H9 (cell line): Measurements from ENCODE around the gene LRR1. TPM values are rescaled to one million over a fixed set of nuclear protein-coding genes. Genes with fewer than 3 reads are reported as not detected.

ENCODE experiments used
- DNase-seq: peaks from one replicate; pipeline ENCODE4 v3.0.0-alpha.2; 2017
- H2AFZ ChIP-seq: one replicate; pipeline ENCODE4 v1.6.1; 2013; ENCODE audit warnings: mild to moderate bottlenecking, low read length, control low read depth, moderate library complexity
- H2AK5ac ChIP-seq: 2 replicates; pipeline ENCODE4 v1.6.1; 2013; ENCODE audit warnings: low read length, control low read depth, mixed read lengths; ENCODE audit not compliant: insufficient read length
- H2BK120ac ChIP-seq: one replicate; pipeline ENCODE4 v1.6.1; 2013; ENCODE audit warnings: low read depth, mild to moderate bottlenecking, low read length, control low read depth, inconsistent platforms; ENCODE audit not compliant: poor library complexity, severe bottlenecking
- H2BK12ac ChIP-seq: 2 replicates; pipeline ENCODE4 v1.6.1; 2013; ENCODE audit warnings: low read length, control low read depth, mixed read lengths, low read depth; ENCODE audit not compliant: insufficient read length
- H2BK15ac ChIP-seq: 2 replicates; pipeline ENCODE4 v1.6.1; 2013; ENCODE audit warnings: low read depth, low read length, control low read depth
- H2BK20ac ChIP-seq: one replicate; pipeline ENCODE4 v1.6.1; 2013; ENCODE audit warnings: low read depth, mild to moderate bottlenecking, low read length, control low read depth, inconsistent platforms; ENCODE audit not compliant: poor library complexity, severe bottlenecking
- H2BK5ac ChIP-seq: 2 replicates; pipeline ENCODE4 v1.6.1; 2013; ENCODE audit warnings: low read length, control low read depth, mixed read lengths; ENCODE audit not compliant: insufficient read length
- H3K14ac ChIP-seq: 2 replicates; pipeline ENCODE4 v1.6.1; 2013; ENCODE audit warnings: low read length, control low read depth; ENCODE audit not compliant: insufficient read depth
- H3K18ac ChIP-seq: 2 replicates; pipeline ENCODE4 v1.6.1; 2013; ENCODE audit warnings: low read depth, mild to moderate bottlenecking, mixed read lengths, low read length, control low read depth; ENCODE audit not compliant: insufficient read length
- H3K23ac ChIP-seq: 2 replicates; pipeline ENCODE4 v1.6.1; 2013; ENCODE audit warnings: low read length, control low read depth, mixed read lengths, low read depth; ENCODE audit not compliant: insufficient read length
- H3K23me2 ChIP-seq: 2 replicates; pipeline ENCODE4 v1.6.1; 2013; ENCODE audit warnings: low read depth, mild to moderate bottlenecking, mixed read lengths, low read length, control low read depth; ENCODE audit not compliant: insufficient read length, poor library complexity, severe bottlenecking
- H3K27ac ChIP-seq: 2 replicates; pipeline ENCODE4 v1.5.1; 2013; ENCODE audit warnings: low read length, control low read depth, mixed read lengths, low read depth; ENCODE audit not compliant: insufficient read length
- H3K27me3 ChIP-seq: 2 replicates; pipeline ENCODE4 v1.6.1; 2013; ENCODE audit warnings: low read length, control low read depth, inconsistent platforms; ENCODE audit not compliant: insufficient read depth
- H3K4ac ChIP-seq: 2 replicates; pipeline ENCODE4 v1.6.1; 2013; ENCODE audit warnings: low read depth, mild to moderate bottlenecking, control low read depth, inconsistent platforms, low read length, moderate library complexity
- H3K4me1 ChIP-seq: 2 replicates; pipeline ENCODE4 v1.6.1; 2013; ENCODE audit warnings: low read length, control low read depth, inconsistent platforms; ENCODE audit not compliant: insufficient read depth
- H3K4me2 ChIP-seq: 2 replicates; pipeline ENCODE4 v1.6.1; 2013; ENCODE audit warnings: low read length, control low read depth, mixed read lengths; ENCODE audit not compliant: insufficient read length, insufficient read depth
- H3K56ac ChIP-seq: 2 replicates; pipeline ENCODE4 v1.6.1; 2013; ENCODE audit warnings: low read depth, mild to moderate bottlenecking, mixed read lengths, low read length, control low read depth; ENCODE audit not compliant: insufficient read length
- H3K79me1 ChIP-seq: 2 replicates; pipeline ENCODE4 v1.6.1; 2013; ENCODE audit warnings: low read depth, mild to moderate bottlenecking, moderate library complexity, low read length, control low read depth, inconsistent platforms; ENCODE audit not compliant: insufficient read depth, poor library complexity, severe bottlenecking
- H3K79me2 ChIP-seq: 2 replicates; pipeline ENCODE4 v1.6.1; 2013; ENCODE audit warnings: low read length, control low read depth, inconsistent platforms; ENCODE audit not compliant: insufficient read depth
- H3K9ac ChIP-seq: 2 replicates; pipeline ENCODE4 v1.6.1; 2013; ENCODE audit warnings: low read length, control low read depth, mixed read lengths; ENCODE audit not compliant: insufficient read length; ENCODE audit errors: extremely low read depth
- H3K9me3 ChIP-seq: one replicate; pipeline ENCODE4 v1.6.1; 2013; ENCODE audit warnings: low read depth, low read length, inconsistent platforms; ENCODE audit not compliant: control insufficient read depth
- H3T11ph ChIP-seq: one replicate; pipeline ENCODE4 v1.6.1; 2013; ENCODE audit warnings: mild to moderate bottlenecking, low read length, control low read depth, inconsistent platforms
- H4K20me1 ChIP-seq: one replicate; pipeline ENCODE4 v1.6.1; 2013; ENCODE audit not compliant: control insufficient read depth, insufficient read length, insufficient read depth
- H4K5ac ChIP-seq: 2 replicates; pipeline ENCODE4 v1.6.1; 2013; ENCODE audit warnings: low read depth, mild to moderate bottlenecking, mixed read lengths, low read length, control low read depth; ENCODE audit not compliant: insufficient read length
- H4K8ac ChIP-seq: replicated peaks from 2 replicates; pipeline ENCODE4 v1.6.1; 2013; ENCODE audit warnings: low read length, control low read depth, mixed read lengths, low read depth; ENCODE audit not compliant: insufficient read length
- H4K91ac ChIP-seq: 2 replicates; pipeline ENCODE4 v1.6.1; 2013; ENCODE audit warnings: low read depth, mild to moderate bottlenecking, moderate library complexity, mixed read lengths, low read length, control low read depth; ENCODE audit not compliant: insufficient read length
- H3K27ac Mint-ChIP-seq, 3 experiments: 2 replicates in 2 of 3; 3 replicates in 1 of 3; pipeline ENCODE4 v1.8.0; 2020 to 2021; ENCODE audit warnings: mixed read lengths in 3 of 3, mild to moderate bottlenecking in 1 of 3, moderate library complexity in 1 of 3
- H3K27me3 Mint-ChIP-seq: 2 replicates; pipeline ENCODE4 v1.8.0; 2021; ENCODE audit warnings: low read depth, mild to moderate bottlenecking, moderate library complexity, mixed read lengths
- H3K36me3 Mint-ChIP-seq, 3 experiments: 2 replicates in 2 of 3; 3 replicates in 1 of 3; pipeline ENCODE4 v1.8.0; 2020 to 2021; ENCODE audit warnings: low read depth in 3 of 3, mixed read lengths in 3 of 3; ENCODE audit not compliant: insufficient read depth in 1 of 3
- H3K4me1 Mint-ChIP-seq, 2 experiments: 2 replicates each; pipeline ENCODE4 v1.8.0; 2020; ENCODE audit warnings: mixed read lengths in 2 of 2
- H3K4me3 Mint-ChIP-seq, 2 experiments: 2 replicates in 1 of 2; 3 replicates in 1 of 2; pipeline ENCODE4 v1.8.0; 2020 to 2021; ENCODE audit warnings: mild to moderate bottlenecking in 2 of 2, mixed read lengths in 2 of 2, moderate library complexity in 1 of 2
- H3K9me3 Mint-ChIP-seq, 2 experiments: 2 replicates in 1 of 2; 3 replicates in 1 of 2; pipeline ENCODE4 v1.8.0; 2020; ENCODE audit warnings: mild to moderate bottlenecking in 2 of 2, mixed read lengths in 2 of 2, moderate library complexity in 1 of 2
- WGBS: extraction: QIAGEN DNeasy Blood & Tissue Kit; methylation state at CpG from one replicate; pipeline ENCODE4 v1.1.7; 2013; ENCODE audit warnings: missing lambda C conversion rate, low lambda C conversion rate, mixed read lengths; ENCODE audit not compliant: insufficient read length; ENCODE audit errors: extremely low coverage; 5-methylcytosine and 5-hydroxymethylcytosine counted together
- total RNA-seq: library from RNA; stranded (reverse); gene quantifications from 2 replicates; pipeline ENCODE4 v1.2.1, GENCODE V29; 2021
- TF ChIP-seq, protein P1 (sequence below): fragments of 200-600 bp; sonication (generic); conservative IDR thresholded peaks from 3 replicates; pipeline ENCODE4 v1.8.0; 2021; ENCODE audit warnings: antibody characterized with exemption, mild to moderate bottlenecking

LRR1 gene
- total RNA-seq, 1 experiment from 2014 or later = 38.6 TPM

DNA sequence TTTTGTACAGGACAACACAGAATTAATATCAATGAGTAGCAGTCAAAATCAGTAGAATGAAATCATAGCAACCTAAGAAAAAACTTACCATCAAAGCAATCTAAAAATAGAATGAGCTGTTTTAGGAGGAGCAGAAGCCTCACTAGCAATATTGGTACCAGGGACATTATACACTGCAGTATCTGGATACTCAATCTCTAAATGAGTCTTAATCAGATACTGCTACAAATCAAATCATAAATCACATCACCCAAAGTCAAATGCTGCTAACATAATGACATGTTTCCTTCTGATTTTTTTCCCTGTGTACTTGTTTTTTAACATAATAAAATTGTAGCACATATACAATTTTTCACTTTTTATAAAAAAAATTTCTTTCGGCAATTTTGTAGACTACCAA is 20.6 kb upstream of the LRR1 start:
- H3K79me2 ChIP-seq = no peaks in the 10 kb centered on the region; the same call in 1 of the 2 replicates
- H3K23ac ChIP-seq = no peak overlapping the region
- H3K4me1 ChIP-seq = no peaks in the 10 kb centered on the region
- H3K4me1 Mint-ChIP-seq = peaks cover 13 to 17% of the 10 kb centered on the region in 2 experiments
- H2BK120ac ChIP-seq = no peak overlapping the region
- no peaks in the 10 kb centered on the region for H3K27me3 ChIP-seq
- H3K36me3 Mint-ChIP-seq = peaks cover 46 to 54% (median 49%) of the 10 kb centered on the region in 3 experiments
- H3K18ac ChIP-seq = no peak overlapping the region
- H3K9me3 ChIP-seq = no peaks in the 10 kb centered on the region
- no peak overlapping the region for H3T11ph ChIP-seq
- H2BK5ac ChIP-seq = no peak overlapping the region
- H3K27ac ChIP-seq = no peak overlapping the region
- H3K4me2 ChIP-seq = no peak overlapping the region
- peak overlapping the region in 2 of 3 experiments; percentile 42 to 84; a peak in 2 of 7 replicates for H3K27ac Mint-ChIP-seq
- no peak overlapping the region for H2BK12ac ChIP-seq
- H3K56ac ChIP-seq = no peak overlapping the region
- H3K27me3 Mint-ChIP-seq = no peaks in the 10 kb centered on the region
- no peak overlapping the region for H4K91ac ChIP-seq
- no peak overlapping the region for H4K5ac ChIP-seq
- H2AFZ ChIP-seq = no peak overlapping the region
- no peaks in the 10 kb centered on the region for H3K23me2 ChIP-seq
- H3K14ac ChIP-seq = no peak overlapping the region
- 100% methylated on average over 1 of the region's 1 CpG for WGBS
- H2AK5ac ChIP-seq = no peak overlapping the region
- H3K9ac ChIP-seq = no peak overlapping the region
- no peak overlapping the region for H4K8ac ChIP-seq
- H3K79me1 ChIP-seq = peaks cover 3% of the 10 kb centered on the region
- H2BK15ac ChIP-seq = no peak overlapping the region
- DNase-seq = no peak
- H2BK20ac ChIP-seq = no peak overlapping the region
- no peak overlapping the region for H3K4ac ChIP-seq
- no peak overlapping the region for H3K4me3 Mint-ChIP-seq
- TF ChIP-seq, protein P1, sequence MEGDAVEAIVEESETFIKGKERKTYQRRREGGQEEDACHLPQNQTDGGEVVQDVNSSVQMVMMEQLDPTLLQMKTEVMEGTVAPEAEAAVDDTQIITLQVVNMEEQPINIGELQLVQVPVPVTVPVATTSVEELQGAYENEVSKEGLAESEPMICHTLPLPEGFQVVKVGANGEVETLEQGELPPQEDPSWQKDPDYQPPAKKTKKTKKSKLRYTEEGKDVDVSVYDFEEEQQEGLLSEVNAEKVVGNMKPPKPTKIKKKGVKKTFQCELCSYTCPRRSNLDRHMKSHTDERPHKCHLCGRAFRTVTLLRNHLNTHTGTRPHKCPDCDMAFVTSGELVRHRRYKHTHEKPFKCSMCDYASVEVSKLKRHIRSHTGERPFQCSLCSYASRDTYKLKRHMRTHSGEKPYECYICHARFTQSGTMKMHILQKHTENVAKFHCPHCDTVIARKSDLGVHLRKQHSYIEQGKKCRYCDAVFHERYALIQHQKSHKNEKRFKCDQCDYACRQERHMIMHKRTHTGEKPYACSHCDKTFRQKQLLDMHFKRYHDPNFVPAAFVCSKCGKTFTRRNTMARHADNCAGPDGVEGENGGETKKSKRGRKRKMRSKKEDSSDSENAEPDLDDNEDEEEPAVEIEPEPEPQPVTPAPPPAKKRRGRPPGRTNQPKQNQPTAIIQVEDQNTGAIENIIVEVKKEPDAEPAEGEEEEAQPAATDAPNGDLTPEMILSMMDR = no peak
- H4K20me1 ChIP-seq = no peaks in the 10 kb centered on the region
- peaks cover 0 to 1% of the 10 kb centered on the region in 2 experiments; a peak in 1 of 5 replicates for H3K9me3 Mint-ChIP-seq
